CD4-positive, CD25-positive, alpha-beta regulatory T cell (primary cell): ENCODE results near the gene MAP6. TPM values are rescaled to one million over a fixed set of nuclear protein-coding genes. Genes with fewer than 3 reads are reported as not detected.

Experiments used
- ATAC-seq, 2 donors: fragments of 150-1000 bp; cut with Tn5 transposase; one replicate each; pipeline ENCODE4 v1.10.0; 2021; ENCODE audit warnings: low read depth in 2 of 2, moderate number of reproducible peaks in 2 of 2, moderate library complexity in 1 of 2
- DNase-seq, 3 donors: peaks; one replicate each; pipeline versions ENCODE4 v3.0.0 to v3.0.0-alpha.2; 2012 to 2022; ENCODE audit warnings: mixed read lengths in 1 of 3
- H3K27ac ChIP-seq: one replicate; pipeline ENCODE4 v1.7.0; 2013; ENCODE audit warnings: mild to moderate bottlenecking, low read length; ENCODE audit not compliant: insufficient read depth, poor library complexity, severe bottlenecking
- H3K27me3 ChIP-seq: one replicate; pipeline ENCODE4 v1.7.0; 2013; ENCODE audit warnings: low read length; ENCODE audit not compliant: control insufficient read depth, insufficient read depth
- H3K36me3 ChIP-seq: one replicate; pipeline ENCODE4 v1.7.0; 2013; ENCODE audit warnings: mild to moderate bottlenecking, low read length, moderate library complexity; ENCODE audit not compliant: control insufficient read depth, insufficient read depth
- H3K4me1 ChIP-seq: 2 replicates; pipeline ENCODE4 v1.7.0; 2013; ENCODE audit warnings: mild to moderate bottlenecking, low read length; ENCODE audit not compliant: insufficient read depth, control insufficient read depth, poor library complexity, severe bottlenecking
- H3K4me3 ChIP-seq: one replicate; pipeline ENCODE4 v1.7.0; 2013; ENCODE audit warnings: low read depth, mild to moderate bottlenecking, low read length, moderate library complexity
- H3K9me3 ChIP-seq, 2 experiments: 1 replicate in 1 of 2; 2 replicates in 1 of 2; pipeline ENCODE4 v1.7.0; 2013; ENCODE audit warnings: low read length in 2 of 2, mild to moderate bottlenecking in 1 of 2, moderate library complexity in 1 of 2; ENCODE audit not compliant: control insufficient read depth in 2 of 2
- H3K27ac Mint-ChIP-seq, 3 donors: one replicate each; pipeline ENCODE4 v1.8.0; 2020 to 2022; ENCODE audit warnings: mild to moderate bottlenecking in 3 of 3, mixed read lengths in 3 of 3, moderate library complexity in 2 of 3
- H3K27me3 Mint-ChIP-seq: one replicate; pipeline ENCODE4 v1.8.0; 2022; ENCODE audit warnings: mild to moderate bottlenecking, mixed read lengths
- H3K36me3 Mint-ChIP-seq: one replicate; pipeline ENCODE4 v1.8.0; 2020; ENCODE audit warnings: mixed read lengths
- H3K4me1 Mint-ChIP-seq, 4 donors: one replicate each; pipeline ENCODE4 v1.8.0; 2020 to 2022; ENCODE audit warnings: mixed read lengths in 4 of 4, mild to moderate bottlenecking in 1 of 4
- H3K4me3 Mint-ChIP-seq, 4 donors: one replicate each; pipeline ENCODE4 v1.8.0; 2020 to 2022; ENCODE audit warnings: mild to moderate bottlenecking in 4 of 4, mixed read lengths in 4 of 4, moderate library complexity in 3 of 4
- H3K9me3 Mint-ChIP-seq, 7 donors: one replicate each; pipeline ENCODE4 v1.8.0; 2020 to 2022; ENCODE audit warnings: mixed read lengths in 7 of 7, mild to moderate bottlenecking in 3 of 7, moderate library complexity in 2 of 7
- polyA plus RNA-seq, 4 donors: library from polyadenylated mRNA; unstranded; fragments of 300-500 nt; fragmentation: Illumina TruSeq; gene quantifications; one replicate each; pipeline ENCODE4 v1.2.3, GENCODE V29; 2021
- total RNA-seq: library from RNA; stranded (reverse); gene quantifications from one replicate; pipeline ENCODE4 v1.2.3, GENCODE V29; 2022

MAP6 gene
- total and polyA plus RNA-seq, 5 donors from 2014 or later = 0.44 TPM; not detected in 4

DNA sequence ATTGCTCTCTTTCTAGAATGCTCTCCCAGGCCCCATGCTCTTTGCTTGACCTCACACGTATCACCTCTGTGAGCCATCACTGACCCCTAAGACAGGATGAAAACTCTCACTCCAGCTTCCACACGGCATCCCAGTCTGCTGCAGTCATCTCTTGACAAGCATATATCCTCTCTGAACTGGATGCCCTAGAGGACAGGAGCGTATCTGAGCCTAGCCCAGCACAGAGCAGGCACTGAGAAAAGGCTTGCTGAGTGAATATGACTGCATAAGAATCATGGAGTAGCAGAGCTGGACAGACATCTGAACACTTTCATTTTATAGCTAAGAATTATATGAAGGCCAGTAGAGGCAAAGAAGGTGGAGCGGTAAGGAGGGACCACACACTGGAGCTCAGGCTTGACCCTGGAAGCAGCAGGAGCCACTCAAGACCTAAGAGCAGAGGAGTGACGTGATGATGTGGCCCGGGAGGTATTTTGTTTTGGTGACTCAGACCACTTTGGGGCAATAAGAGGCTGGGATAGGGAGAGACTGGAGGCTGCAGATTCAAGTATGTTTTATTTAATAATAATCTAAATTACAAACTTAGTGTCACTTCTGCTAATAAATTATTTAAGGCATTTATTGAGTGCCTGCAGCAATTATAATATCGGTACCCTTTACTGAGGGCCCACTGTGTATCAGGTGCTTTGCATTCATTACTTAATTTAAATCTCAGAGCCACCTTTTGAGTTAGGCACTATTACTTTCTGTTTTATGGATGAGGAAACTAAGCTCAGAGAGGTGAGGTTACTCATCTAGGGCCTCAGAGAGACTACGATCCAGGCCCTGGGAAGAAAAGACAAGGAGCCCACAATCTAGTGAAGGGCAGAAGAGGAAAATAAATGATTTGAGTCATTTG, 42.6 kb downstream of the MAP6 start:
- Mint-ChIP-seq H3K4me3 (no peak overlapping the region), H3K27me3 (peaks cover 24% of the 10 kb centered on the region), H3K4me1 (no peaks in the 10 kb centered on the region), H3K36me3 (no peaks in the 10 kb centered on the region), H3K9me3 (no peaks in the 10 kb centered on the region), H3K27ac (no peak overlapping the region)
- no peak overlapping the region for H3K27ac ChIP-seq
- ATAC-seq = no peak
- H3K4me1 ChIP-seq = no peaks in the 10 kb centered on the region
- no peaks in the 10 kb centered on the region for H3K36me3 ChIP-seq
- DNase-seq = no peak
- peaks cover 8% of the 10 kb centered on the region for H3K27me3 ChIP-seq
- no peak overlapping the region for H3K4me3 ChIP-seq
- no peaks in the 10 kb centered on the region for H3K9me3 ChIP-seq

DNA sequence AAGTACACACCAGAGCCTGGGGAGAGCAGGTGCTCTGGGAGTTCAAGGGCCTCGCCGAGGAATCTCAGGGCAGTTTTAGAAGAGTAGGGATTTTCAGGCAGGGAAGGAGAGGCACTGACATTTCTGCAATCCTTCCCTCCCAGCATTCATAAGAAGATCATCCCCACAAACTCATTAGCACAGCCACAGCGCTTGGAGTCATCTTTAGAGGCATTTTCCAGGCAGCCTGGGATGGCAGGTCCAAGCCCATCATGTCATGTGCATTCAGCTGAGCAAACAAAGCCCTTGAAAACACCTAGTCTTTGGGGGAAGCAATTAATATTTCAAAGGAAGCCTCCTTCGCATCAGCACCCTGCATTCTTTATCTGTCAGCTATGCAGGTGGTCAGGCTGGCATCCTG, 43.8 kb downstream of the MAP6 start:
- H3K36me3 Mint-ChIP-seq = no peaks in the 10 kb centered on the region
- H3K9me3 Mint-ChIP-seq = no peaks in the 10 kb centered on the region
- Histone ChIP-seq H3K36me3 (no peaks in the 10 kb centered on the region), H3K9me3 (no peaks in the 10 kb centered on the region), H3K27ac (no peak overlapping the region), H3K27me3 (peaks cover 3% of the 10 kb centered on the region), H3K4me3 (no peak overlapping the region), H3K4me1 (no peaks in the 10 kb centered on the region)
- H3K27me3 Mint-ChIP-seq = peaks cover 21% of the 10 kb centered on the region
- H3K4me1 Mint-ChIP-seq = no peaks in the 10 kb centered on the region
- no peak for DNase-seq
- no peak overlapping the region for H3K4me3 Mint-ChIP-seq
- no peak for ATAC-seq
- no peak overlapping the region for H3K27ac Mint-ChIP-seq

DNA sequence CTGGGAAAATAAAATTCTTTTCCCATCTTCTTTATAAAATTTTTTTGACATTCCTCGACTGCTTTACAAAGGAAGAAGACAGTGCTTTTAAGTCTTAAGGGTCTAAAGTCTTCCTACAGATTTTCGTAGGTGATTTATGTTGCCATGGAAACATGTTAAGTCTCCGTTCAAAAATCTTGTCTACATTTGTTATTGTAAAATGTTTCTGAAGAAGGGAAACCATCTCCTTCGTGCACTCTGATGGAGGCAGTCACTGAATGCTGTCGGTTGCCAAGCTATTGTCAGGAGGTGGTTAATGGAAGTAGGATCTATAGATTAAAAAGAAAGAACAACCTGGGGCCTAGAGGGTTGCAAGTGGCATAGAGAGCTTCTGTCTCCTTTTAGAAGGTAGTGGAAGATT, 52.6 kb downstream of the MAP6 start:
- no peaks in the 10 kb centered on the region for H3K4me1 Mint-ChIP-seq
- ATAC-seq = no peak
- no peak overlapping the region for H3K27ac Mint-ChIP-seq
- H3K4me1 ChIP-seq = no peaks in the 10 kb centered on the region
- DNase-seq = no peak
- no peaks in the 10 kb centered on the region for H3K36me3 Mint-ChIP-seq
- no peak overlapping the region for H3K27ac ChIP-seq
- H3K36me3 ChIP-seq = no peaks in the 10 kb centered on the region
- H3K27me3 Mint-ChIP-seq = peaks cover 24% of the 10 kb centered on the region
- no peak overlapping the region for H3K4me3 ChIP-seq
- no peak overlapping the region for H3K4me3 Mint-ChIP-seq
- H3K9me3 Mint-ChIP-seq = peaks cover 0 to 2% (median 0%) of the 10 kb centered on the region in 7 donors
- H3K9me3 ChIP-seq = no peaks in the 10 kb centered on the region
- H3K27me3 ChIP-seq = peaks cover 2% of the 10 kb centered on the region

DNA sequence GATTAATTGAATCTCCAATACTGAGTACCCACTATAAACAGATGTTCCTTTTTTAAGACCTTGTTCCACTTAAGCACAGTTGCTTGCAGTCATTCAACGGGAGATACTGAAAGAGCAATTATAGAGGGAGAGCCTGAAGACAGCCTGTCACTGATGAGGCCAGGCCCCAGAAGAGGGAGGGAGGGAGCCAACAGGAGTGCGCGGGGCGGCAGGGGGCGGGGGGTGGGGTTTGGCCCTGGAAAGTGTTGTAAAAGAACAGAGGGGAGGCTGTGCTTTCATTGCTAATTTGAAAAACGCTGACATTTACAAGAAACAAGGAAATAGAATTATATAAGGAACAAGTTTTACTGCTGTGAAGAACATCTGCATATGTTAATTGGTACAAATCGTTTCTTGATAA, 53.1 kb downstream of the MAP6 start:
- H3K27me3 ChIP-seq = peaks cover 2% of the 10 kb centered on the region
- H3K9me3 ChIP-seq = no peaks in the 10 kb centered on the region
- Mint-ChIP-seq H3K27me3 (peaks cover 19% of the 10 kb centered on the region), H3K9me3 (peaks cover 0 to 2% (median 0%) of the 10 kb centered on the region in 7 donors), H3K4me3 (no peak overlapping the region), H3K27ac (no peak overlapping the region), H3K4me1 (no peaks in the 10 kb centered on the region), H3K36me3 (no peaks in the 10 kb centered on the region)
- DNase-seq (no peak), ATAC-seq (no peak)
- no peak overlapping the region for H3K27ac ChIP-seq
- no peak overlapping the region for H3K4me3 ChIP-seq
- H3K4me1 ChIP-seq = no peaks in the 10 kb centered on the region
- no peaks in the 10 kb centered on the region for H3K36me3 ChIP-seq

DNA sequence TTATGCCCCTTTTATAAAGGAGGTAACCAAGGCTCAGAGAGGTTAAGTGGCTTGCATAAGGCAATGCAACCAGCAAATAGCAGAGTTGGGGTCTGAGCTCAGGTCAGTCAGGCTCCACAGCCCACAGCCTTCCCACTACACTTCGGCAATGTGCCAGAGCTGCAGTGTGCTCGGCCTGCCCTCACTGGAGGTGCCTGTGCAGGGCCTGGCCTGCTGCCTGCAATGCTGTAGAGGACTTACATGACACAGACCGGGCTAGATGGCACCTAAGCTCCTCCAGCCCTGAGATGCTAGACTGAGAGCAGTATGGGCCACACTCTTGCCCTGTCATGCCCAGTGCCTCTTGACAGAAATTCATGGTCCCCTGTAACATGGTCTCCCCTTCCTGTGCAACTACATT, 57.0 kb downstream of the MAP6 start:
- H3K4me3 Mint-ChIP-seq = no peak overlapping the region
- no peak for ATAC-seq
- H3K36me3 ChIP-seq = no peaks in the 10 kb centered on the region
- H3K36me3 Mint-ChIP-seq = no peaks in the 10 kb centered on the region
- peaks cover 20% of the 10 kb centered on the region for H3K27me3 Mint-ChIP-seq
- no peak overlapping the region for H3K4me3 ChIP-seq
- peaks cover 2% of the 10 kb centered on the region for H3K27me3 ChIP-seq
- H3K9me3 ChIP-seq = no peaks in the 10 kb centered on the region
- H3K27ac Mint-ChIP-seq = no peak overlapping the region
- no peak for DNase-seq
- H3K4me1 ChIP-seq = no peaks in the 10 kb centered on the region
- no peaks in the 10 kb centered on the region for H3K9me3 Mint-ChIP-seq
- no peaks in the 10 kb centered on the region for H3K4me1 Mint-ChIP-seq
- H3K27ac ChIP-seq = no peak overlapping the region

DNA sequence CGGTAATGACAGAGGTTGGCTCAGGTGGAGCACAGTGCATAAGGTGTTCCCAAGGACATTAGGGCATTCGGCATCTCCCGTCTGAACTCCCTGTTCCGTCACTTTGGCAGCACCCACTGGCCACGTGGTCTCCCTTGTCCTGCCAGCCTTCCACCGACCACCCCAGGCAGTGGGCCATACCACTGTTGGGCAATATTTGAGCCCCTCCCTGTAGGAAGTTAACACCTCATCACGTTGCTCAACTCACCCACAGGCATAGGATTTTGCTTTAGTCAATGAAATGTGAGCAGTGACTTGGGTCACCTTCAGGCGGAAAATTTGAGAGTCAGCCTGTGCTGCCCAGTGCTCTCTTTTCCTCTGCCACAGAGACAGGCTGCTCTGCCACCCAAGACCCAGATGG, 62.7 kb downstream of the MAP6 start:
- Histone ChIP-seq H3K9me3 (no peaks in the 10 kb centered on the region), H3K27ac (no peak overlapping the region), H3K36me3 (no peaks in the 10 kb centered on the region), H3K27me3 (no peaks in the 10 kb centered on the region), H3K4me1 (no peaks in the 10 kb centered on the region), H3K4me3 (no peak overlapping the region)
- no peak overlapping the region for H3K4me3 Mint-ChIP-seq
- no peak for DNase-seq
- ATAC-seq = no peak
- peaks cover 28% of the 10 kb centered on the region for H3K27me3 Mint-ChIP-seq
- H3K9me3 Mint-ChIP-seq = peaks cover 0 to 1% (median 0%) of the 10 kb centered on the region in 7 donors
- no peak overlapping the region for H3K27ac Mint-ChIP-seq
- H3K36me3 Mint-ChIP-seq = no peaks in the 10 kb centered on the region
- peaks cover 0 to 2% (median 0%) of the 10 kb centered on the region in 4 donors for H3K4me1 Mint-ChIP-seq

DNA sequence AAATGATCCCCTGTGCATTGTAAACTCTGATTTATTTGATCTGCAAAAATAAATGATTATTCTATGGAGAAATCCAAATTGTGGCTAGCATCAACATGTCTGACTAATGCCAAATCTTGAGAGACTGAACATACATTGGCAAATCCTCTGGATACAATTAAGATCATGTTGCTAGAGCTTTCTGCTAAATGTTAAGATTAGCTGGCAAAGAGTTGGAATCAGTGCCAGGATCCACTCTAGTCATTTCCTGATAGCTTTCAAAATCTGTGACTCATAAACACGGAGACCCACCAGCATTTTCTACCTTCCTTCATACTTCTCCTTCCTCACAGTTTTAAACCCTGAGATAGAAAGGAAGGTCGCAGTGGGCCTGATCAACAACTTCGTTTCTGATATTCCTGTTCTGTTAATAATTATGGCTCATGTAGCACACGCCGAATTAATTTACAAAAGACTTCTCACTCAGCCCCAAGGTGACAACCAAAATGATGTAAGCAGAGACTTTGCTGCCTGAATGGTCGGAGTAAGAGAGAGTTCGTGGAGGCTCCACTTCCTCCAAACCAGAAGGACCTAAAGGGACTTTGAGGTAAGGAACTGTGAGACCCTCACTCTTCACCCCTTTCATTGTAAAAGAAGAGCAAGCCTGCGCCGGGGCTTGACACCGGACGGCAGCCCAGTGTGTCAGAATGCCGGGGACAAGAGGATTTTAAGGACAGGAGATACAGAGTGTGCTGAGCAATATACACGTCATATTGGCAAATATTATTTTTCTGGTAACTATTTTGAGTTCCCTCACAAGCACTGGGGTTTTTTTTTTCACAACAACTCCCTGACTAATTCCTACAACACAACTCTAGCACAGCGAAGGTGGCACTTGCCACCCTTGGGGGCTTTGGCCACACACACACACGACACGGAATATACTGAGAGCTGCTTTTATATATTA, 64.8 kb downstream of the MAP6 start:
- Histone ChIP-seq H3K4me1 (no peaks in the 10 kb centered on the region), H3K27ac (no peak overlapping the region), H3K27me3 (no peaks in the 10 kb centered on the region), H3K36me3 (no peaks in the 10 kb centered on the region), H3K4me3 (no peak overlapping the region), H3K9me3 (no peaks in the 10 kb centered on the region)
- ATAC-seq (no peak), DNase-seq (no peak)
- H3K4me3 Mint-ChIP-seq = no peak overlapping the region
- H3K4me1 Mint-ChIP-seq = peaks cover 0 to 2% (median 0%) of the 10 kb centered on the region in 4 donors
- peaks cover 26% of the 10 kb centered on the region for H3K27me3 Mint-ChIP-seq
- H3K9me3 Mint-ChIP-seq = peaks cover 0 to 1% (median 0%) of the 10 kb centered on the region in 7 donors
- peak overlapping the region in 1 of 3 donors; percentile 54 for H3K27ac Mint-ChIP-seq
- H3K36me3 Mint-ChIP-seq = no peaks in the 10 kb centered on the region
